Osteocyte (in vitro differentiated cells): ENCODE measurements around the gene LCLAT1. TPM values are rescaled to one million over a fixed set of nuclear protein-coding genes. Genes with fewer than 3 reads are reported as not detected.
"Not testable (repeated sequence)": the region's sequence is repeated elsewhere in the genome, so short reads cannot be mapped to it uniquely, and the experiment has no call there.

ENCODE experiments used
- DNase-seq: peaks from one replicate; pipeline ENCODE4 v3.0.0; 2021; ENCODE audit warnings: mixed read lengths; ENCODE audit not compliant: unreplicated experiment; ENCODE audit errors: extremely low spot score
- H3K27ac Mint-ChIP-seq: one replicate; pipeline ENCODE4 v1.8.0; 2021; ENCODE audit warnings: mild to moderate bottlenecking, mixed read lengths; ENCODE audit not compliant: unreplicated experiment
- H3K27me3 Mint-ChIP-seq: one replicate; pipeline ENCODE4 v1.8.0; 2021; ENCODE audit warnings: mixed read lengths; ENCODE audit not compliant: unreplicated experiment
- H3K36me3 Mint-ChIP-seq: one replicate; pipeline ENCODE4 v1.8.0; 2021; ENCODE audit warnings: mixed read lengths; ENCODE audit not compliant: unreplicated experiment
- H3K4me1 Mint-ChIP-seq: one replicate; pipeline ENCODE4 v1.8.0; 2021; ENCODE audit warnings: mixed read lengths; ENCODE audit not compliant: unreplicated experiment
- H3K4me3 Mint-ChIP-seq: one replicate; pipeline ENCODE4 v1.8.0; 2021; ENCODE audit warnings: mild to moderate bottlenecking, moderate library complexity, mixed read lengths; ENCODE audit not compliant: unreplicated experiment
- H3K9me3 Mint-ChIP-seq: one replicate; pipeline ENCODE4 v1.8.0; 2021; ENCODE audit warnings: mixed read lengths; ENCODE audit not compliant: unreplicated experiment
- total RNA-seq: library from RNA; stranded (reverse); gene quantifications from 2 replicates; pipeline ENCODE4 v1.2.1, GENCODE V29; 2021
- TF ChIP-seq, protein P1 (sequence below): fragments of 200-600 bp; sonication (generic); IDR thresholded peaks from 2 replicates; pipeline ENCODE4 v1.5.0; 2021; ENCODE audit warnings: antibody characterized with exemption, mild to moderate bottlenecking, moderate library complexity

LCLAT1 gene
- total RNA-seq, 1 donor from 2014 or later: 13.6 TPM

DNA sequence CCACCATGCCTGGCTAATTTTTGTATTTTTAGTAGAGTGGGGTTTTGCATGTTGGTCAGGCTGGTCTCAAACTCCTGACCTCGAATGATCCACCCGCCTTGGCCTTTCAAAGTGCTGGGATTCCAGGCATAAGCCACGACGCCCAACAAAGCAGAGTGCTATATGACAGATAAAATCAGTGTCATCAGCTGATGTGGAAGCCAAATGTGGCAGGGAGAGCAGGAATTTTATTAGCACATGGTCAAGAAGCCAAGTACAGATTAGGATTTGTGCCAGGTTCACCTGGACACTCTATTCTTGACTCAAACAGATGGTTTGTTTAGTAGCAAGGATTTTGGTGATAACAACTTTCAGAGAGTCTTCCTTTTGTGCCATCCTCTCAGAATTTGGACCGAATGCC, 62.7 kb downstream of the LCLAT1 start:
- H3K27ac Mint-ChIP-seq: no peak overlapping the region
- no peak overlapping the region for H3K4me3 Mint-ChIP-seq
- H3K4me1 Mint-ChIP-seq: peaks cover 37% of the 10 kb centered on the region
- peaks cover 5% of the 10 kb centered on the region for H3K36me3 Mint-ChIP-seq
- peaks cover 12% of the 10 kb centered on the region for H3K9me3 Mint-ChIP-seq
- H3K27me3 Mint-ChIP-seq: no peaks in the 10 kb centered on the region
- TF ChIP-seq, protein P1, sequence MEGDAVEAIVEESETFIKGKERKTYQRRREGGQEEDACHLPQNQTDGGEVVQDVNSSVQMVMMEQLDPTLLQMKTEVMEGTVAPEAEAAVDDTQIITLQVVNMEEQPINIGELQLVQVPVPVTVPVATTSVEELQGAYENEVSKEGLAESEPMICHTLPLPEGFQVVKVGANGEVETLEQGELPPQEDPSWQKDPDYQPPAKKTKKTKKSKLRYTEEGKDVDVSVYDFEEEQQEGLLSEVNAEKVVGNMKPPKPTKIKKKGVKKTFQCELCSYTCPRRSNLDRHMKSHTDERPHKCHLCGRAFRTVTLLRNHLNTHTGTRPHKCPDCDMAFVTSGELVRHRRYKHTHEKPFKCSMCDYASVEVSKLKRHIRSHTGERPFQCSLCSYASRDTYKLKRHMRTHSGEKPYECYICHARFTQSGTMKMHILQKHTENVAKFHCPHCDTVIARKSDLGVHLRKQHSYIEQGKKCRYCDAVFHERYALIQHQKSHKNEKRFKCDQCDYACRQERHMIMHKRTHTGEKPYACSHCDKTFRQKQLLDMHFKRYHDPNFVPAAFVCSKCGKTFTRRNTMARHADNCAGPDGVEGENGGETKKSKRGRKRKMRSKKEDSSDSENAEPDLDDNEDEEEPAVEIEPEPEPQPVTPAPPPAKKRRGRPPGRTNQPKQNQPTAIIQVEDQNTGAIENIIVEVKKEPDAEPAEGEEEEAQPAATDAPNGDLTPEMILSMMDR: no peak
- no peak for DNase-seq

DNA sequence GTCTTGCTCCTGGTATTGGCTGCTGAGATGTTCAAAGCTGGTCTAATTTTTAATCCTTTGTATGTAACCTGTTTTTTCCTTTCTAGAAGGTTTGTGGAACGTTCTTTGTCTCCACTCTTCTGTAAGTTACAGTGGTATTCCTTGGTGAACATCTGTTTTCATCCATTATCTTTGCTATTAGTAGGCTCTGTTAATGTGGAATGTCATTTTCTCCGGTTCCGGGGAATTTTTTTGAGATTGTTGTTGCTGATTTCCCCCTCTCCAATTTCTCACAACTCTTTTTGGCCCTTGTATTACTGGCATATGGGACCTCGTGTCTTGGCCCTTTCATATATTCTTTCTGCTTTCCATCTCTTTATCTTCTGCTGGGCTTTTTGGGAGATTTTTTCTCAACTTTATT, 63.4 kb downstream of the LCLAT1 start:
- Mint-ChIP-seq H3K36me3 (peaks cover 5% of the 10 kb centered on the region), H3K27me3 (no peaks in the 10 kb centered on the region), H3K27ac (no peak overlapping the region), H3K4me3 (no peak overlapping the region), H3K4me1 (peaks cover 37% of the 10 kb centered on the region), H3K9me3 (peaks cover 12% of the 10 kb centered on the region)
- no peak for DNase-seq
- TF ChIP-seq, protein P1: no peak

DNA sequence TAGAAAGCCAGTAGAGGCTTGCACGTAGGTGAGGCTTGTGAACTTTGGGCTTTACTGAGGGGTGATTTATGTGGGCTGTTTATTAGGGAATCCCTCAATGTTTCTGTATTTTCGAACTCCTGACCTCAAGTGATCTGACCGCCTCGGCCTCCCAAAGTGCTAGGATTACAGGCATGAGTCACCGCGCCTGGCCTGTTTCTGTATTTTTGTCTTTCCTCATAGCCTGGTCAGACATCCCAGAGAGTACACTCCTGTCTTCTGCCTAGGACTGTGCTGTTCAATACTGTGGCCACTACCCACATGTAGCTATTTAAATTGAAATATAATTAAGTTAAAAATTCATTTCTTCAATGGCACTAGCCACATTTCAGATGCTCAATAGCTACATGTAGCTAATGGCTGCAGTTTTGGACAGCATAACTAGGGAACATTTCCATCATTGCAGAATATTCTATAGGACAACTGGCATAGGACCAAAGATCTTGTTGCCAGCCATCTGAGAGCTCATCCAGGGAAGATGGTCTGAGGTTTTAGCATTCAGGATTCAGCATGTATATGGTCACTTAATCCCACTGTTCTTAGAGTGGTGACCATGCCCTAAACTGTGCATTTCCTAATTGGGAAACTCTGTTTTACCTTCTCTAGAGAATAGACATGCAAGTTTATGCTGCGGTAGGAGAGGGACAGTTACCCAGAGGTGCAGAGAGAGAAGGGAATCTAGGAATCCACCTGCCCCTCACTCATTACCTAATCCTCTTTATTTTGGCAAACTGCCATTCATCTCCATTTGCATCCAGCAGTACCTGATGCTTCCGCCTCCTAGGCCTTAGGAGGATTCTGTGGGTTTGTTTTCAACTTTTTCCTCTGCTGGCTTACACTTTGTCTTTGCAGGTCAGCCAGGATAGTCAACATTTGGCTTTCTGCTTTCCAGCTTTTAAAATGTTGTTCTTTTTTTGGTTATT, 64.4 kb downstream of the LCLAT1 start:
- Mint-ChIP-seq H3K36me3 (peaks cover 5% of the 10 kb centered on the region), H3K9me3 (peaks cover 12% of the 10 kb centered on the region), H3K27me3 (no peaks in the 10 kb centered on the region), H3K27ac (no peak overlapping the region), H3K4me1 (peaks cover 37% of the 10 kb centered on the region), H3K4me3 (no peak overlapping the region)
- TF ChIP-seq, protein P1: no peak
- DNase-seq: no peak

DNA sequence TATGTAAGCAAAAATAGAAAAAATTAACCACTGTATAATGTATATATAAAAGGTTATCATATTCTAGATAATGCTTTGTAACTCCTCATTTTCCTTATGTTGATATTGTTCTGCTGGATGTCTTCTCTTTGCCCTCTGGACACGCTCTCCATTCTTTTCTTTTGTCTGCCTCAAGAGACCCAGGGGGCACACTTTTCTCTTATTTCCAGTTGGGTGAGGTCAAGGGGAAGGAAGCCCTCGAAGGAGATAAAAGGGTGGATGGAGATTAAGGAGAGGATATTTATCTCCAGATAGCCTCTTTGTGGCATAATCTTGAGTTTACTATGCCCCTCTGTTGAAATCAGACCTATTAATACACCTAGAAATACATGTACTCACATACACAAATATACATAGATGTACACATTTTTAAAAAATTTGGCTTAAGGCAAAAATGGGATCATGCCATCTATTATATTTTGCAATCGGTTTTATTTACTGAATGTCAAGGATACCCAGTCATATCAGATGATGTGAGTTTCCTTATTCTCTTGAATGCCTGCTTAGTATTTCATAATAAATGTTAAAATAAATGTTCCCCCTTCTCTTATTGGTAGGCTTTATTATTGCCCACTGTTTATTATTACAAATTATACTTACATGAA, 65.3 kb downstream of the LCLAT1 start:
- peaks cover 34% of the 10 kb centered on the region for H3K4me1 Mint-ChIP-seq
- H3K9me3 Mint-ChIP-seq: peaks cover 12% of the 10 kb centered on the region
- H3K4me3 Mint-ChIP-seq: no peak overlapping the region
- no peak overlapping the region for H3K27ac Mint-ChIP-seq
- no peaks in the 10 kb centered on the region for H3K27me3 Mint-ChIP-seq
- TF ChIP-seq, protein P1: no peak
- DNase-seq: no peak
- H3K36me3 Mint-ChIP-seq: peaks cover 5% of the 10 kb centered on the region

DNA sequence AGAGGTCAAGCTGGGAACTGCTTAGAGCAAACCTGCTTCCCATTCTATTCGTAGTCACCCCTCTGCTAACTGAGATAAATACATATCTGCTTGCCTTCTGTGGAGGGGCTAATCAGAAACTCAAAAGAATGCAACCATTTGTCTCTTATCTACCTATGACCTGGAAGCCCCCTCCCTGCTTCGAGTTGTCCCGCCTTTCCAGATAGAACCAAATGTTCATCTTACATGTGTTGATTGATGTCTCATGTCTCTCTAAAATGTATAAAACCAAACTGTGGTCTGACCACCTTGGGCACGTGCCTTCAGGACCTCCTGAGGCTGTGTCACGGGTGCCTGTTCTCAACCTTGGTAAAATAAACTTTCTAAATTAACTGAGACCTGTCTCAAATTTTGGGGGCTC, 66.6 kb downstream of the LCLAT1 start:
- not testable (repeated sequence) for H3K4me3 Mint-ChIP-seq, H3K27me3 Mint-ChIP-seq, H3K27ac Mint-ChIP-seq, H3K9me3 Mint-ChIP-seq, H3K36me3 Mint-ChIP-seq, DNase-seq
- H3K4me1 Mint-ChIP-seq: peaks cover 34% of the 10 kb centered on the region
